GM23338 (cell line): Measurements from ENCODE around the gene CEP170B. TPM values are rescaled to one million over a fixed set of nuclear protein-coding genes. Genes with fewer than 3 reads are reported as not detected.

Experiments used
- ATAC-seq: fragments of 200-7000 bp; cut with Tn5 transposase; 3 replicates; pipeline ENCODE4 v1.9.1; 2020
- DNase-seq: peaks from one replicate; pipeline ENCODE4 v3.0.0-alpha.2; 2015; ENCODE audit warnings: low spot score
- H2AFZ ChIP-seq: fragments of 200-600 bp; sonication (generic); 2 replicates; pipeline ENCODE4 v1.8.0; 2016; ENCODE audit warnings: antibody characterized with exemption, mild to moderate bottlenecking, moderate library complexity
- H3F3A ChIP-seq: fragments of 200-600 bp; sonication (generic); replicated peaks from 2 replicates; pipeline ENCODE4 v1.8.0; 2017; ENCODE audit warnings: antibody characterized with exemption, mixed run types, low read depth
- H3K27ac ChIP-seq: fragments of 200-600 bp; sonication (generic); 2 replicates; pipeline ENCODE4 v1.6.1; 2016; ENCODE audit warnings: low read depth
- H3K27me3 ChIP-seq: fragments of 200-600 bp; sonication (generic); 2 replicates; pipeline ENCODE4 v1.8.0; 2016; ENCODE audit warnings: mild to moderate bottlenecking, mixed run types, moderate library complexity; ENCODE audit not compliant: insufficient read depth
- H3K36me3 ChIP-seq: fragments of 200-600 bp; sonication (generic); 2 replicates; pipeline ENCODE4 v1.8.0; 2016; ENCODE audit warnings: mild to moderate bottlenecking; ENCODE audit not compliant: insufficient read depth
- H3K4me1 ChIP-seq: fragments of 200-600 bp; sonication (generic); 2 replicates; pipeline ENCODE4 v1.8.0; 2016; ENCODE audit warnings: mild to moderate bottlenecking, moderate library complexity; ENCODE audit not compliant: insufficient read depth
- H3K4me2 ChIP-seq: fragments of 200-600 bp; sonication (generic); 2 replicates; pipeline ENCODE4 v1.7.1; 2017; ENCODE audit warnings: mixed run types
- H3K4me3 ChIP-seq: fragments of 200-600 bp; sonication (generic); 2 replicates; pipeline ENCODE4 v1.6.1; 2016; ENCODE audit warnings: mixed run types
- H3K79me2 ChIP-seq: fragments of 200-600 bp; sonication (generic); replicated peaks from 2 replicates; pipeline ENCODE4 v1.8.0; 2017; ENCODE audit warnings: mild to moderate bottlenecking; ENCODE audit not compliant: insufficient read depth
- H3K9me2 ChIP-seq: fragments of 200-600 bp; sonication (generic); 2 replicates; pipeline ENCODE4 v1.8.0; 2017; ENCODE audit not compliant: insufficient read depth
- H4K20me1 ChIP-seq: fragments of 200-600 bp; sonication (generic); replicated peaks from 2 replicates; pipeline ENCODE4 v1.8.0; 2017; ENCODE audit warnings: mild to moderate bottlenecking; ENCODE audit not compliant: insufficient read depth
- H3K27ac Mint-ChIP-seq: 2 replicates; pipeline ENCODE4 v1.8.0; 2020; ENCODE audit warnings: inconsistent platforms, mild to moderate bottlenecking, moderate library complexity, mixed read lengths
- H3K27me3 Mint-ChIP-seq: 3 replicates; pipeline ENCODE4 v1.8.0; 2022; ENCODE audit warnings: low read depth, mild to moderate bottlenecking, moderate library complexity, mixed read lengths, inconsistent platforms; ENCODE audit not compliant: insufficient read depth, poor library complexity
- H3K36me3 Mint-ChIP-seq: 3 replicates; pipeline ENCODE4 v1.8.0; 2021; ENCODE audit warnings: low read depth, mild to moderate bottlenecking, inconsistent platforms, moderate library complexity, mixed read lengths
- H3K4me1 Mint-ChIP-seq: 3 replicates; pipeline ENCODE4 v1.8.0; 2020; ENCODE audit warnings: mild to moderate bottlenecking, inconsistent platforms, mixed read lengths
- H3K4me3 Mint-ChIP-seq: 3 replicates; pipeline ENCODE4 v1.8.0; 2021; ENCODE audit warnings: moderate library complexity, mild to moderate bottlenecking, inconsistent platforms, mixed read lengths
- H3K9me3 Mint-ChIP-seq: 3 replicates; pipeline ENCODE4 v1.8.0; 2020; ENCODE audit warnings: moderate library complexity, mild to moderate bottlenecking, inconsistent platforms, mixed read lengths
- CREB1 ChIP-seq: fragments of 250-450 bp; sonication (Bioruptor Pico); IDR thresholded peaks from 2 replicates; pipeline ENCODE4 v1.5.0; 2020; ENCODE audit warnings: low read depth, mild to moderate bottlenecking, moderate library complexity
- CTCF ChIP-seq, 2 experiments: fragments of 200-600 bp in 1 of 2; sonication (generic) in 1 of 2; conservative IDR thresholded peaks; 2 replicates each; pipeline versions ENCODE4 v1.5.1 to v1.6.1; 2016 to 2017; ENCODE audit warnings: antibody characterized with exemption in 2 of 2, low read depth in 2 of 2, mild to moderate bottlenecking in 2 of 2, moderate library complexity in 1 of 2
- ETS1 ChIP-seq: IDR thresholded peaks from 2 replicates; pipeline ENCODE4 v1.6.1; 2016; ENCODE audit warnings: antibody characterized with exemption
- EZH2 ChIP-seq: fragments of 200-600 bp; sonication (generic); IDR thresholded peaks from one replicate; pipeline ENCODE4 v1.8.0; 2017; ENCODE audit warnings: antibody characterized with exemption, mild to moderate bottlenecking, low read depth; ENCODE audit not compliant: unreplicated experiment
- EZH2phosphoT487 ChIP-seq: fragments of 200-600 bp; sonication (generic); IDR thresholded peaks from one replicate; pipeline ENCODE4 v1.8.1; 2018; ENCODE audit warnings: antibody characterized with exemption; ENCODE audit not compliant: unreplicated experiment
- JUNB ChIP-seq: IDR thresholded peaks from one replicate; pipeline ENCODE4 v1.6.1; 2016; ENCODE audit warnings: antibody characterized with exemption; ENCODE audit not compliant: unreplicated experiment
- NANOG ChIP-seq: IDR thresholded peaks from 2 replicates; pipeline ENCODE4 v1.6.1; 2016; ENCODE audit warnings: antibody characterized with exemption, borderline replicate concordance
- POLR2AphosphoS5 ChIP-seq: IDR thresholded peaks from 2 replicates; pipeline ENCODE4 v1.6.1; 2016; ENCODE audit warnings: antibody characterized with exemption, low read depth
- REST ChIP-seq: IDR thresholded peaks from one replicate; pipeline ENCODE4 v1.6.1; 2018; ENCODE audit warnings: antibody characterized with exemption; ENCODE audit not compliant: unreplicated experiment
- STAT1 ChIP-seq: IDR thresholded peaks from one replicate; pipeline ENCODE4 v1.6.1; 2016; ENCODE audit warnings: antibody characterized with exemption; ENCODE audit not compliant: unreplicated experiment
- ZNF114 ChIP-seq: fragments of 250-450 bp; sonication (Bioruptor Pico); IDR thresholded peaks from 2 replicates; pipeline ENCODE4 v1.5.0; 2020; ENCODE audit warnings: mild to moderate bottlenecking, moderate library complexity
- ZNF331 ChIP-seq: fragments of 250-450 bp; sonication (Bioruptor Pico); IDR thresholded peaks from 2 replicates; pipeline ENCODE4 v1.5.0; 2020; ENCODE audit warnings: low read depth, mild to moderate bottlenecking, moderate library complexity
- ZNF462 ChIP-seq: fragments of 250-450 bp; sonication (Bioruptor Pico); IDR thresholded peaks from 2 replicates; pipeline ENCODE4 v1.5.0; 2020; ENCODE audit warnings: mild to moderate bottlenecking, moderate library complexity
- polyA plus RNA-seq: library from polyadenylated mRNA; unstranded; fragments of >200 nt; fragmentation: Nextera tagmentation; extraction: Ambion mirVana; gene quantifications from 2 replicates; pipeline ENCODE4 v1.2.1, GENCODE V29; 2016
- total RNA-seq: library from RNA; depleted of rRNA; stranded (reverse); fragments of >200 nt; shearing (Covaris generic); gene quantifications from 2 replicates; pipeline ENCODE4 v1.2.3, GENCODE V29; 2014

Gene CEP170B
- total and polyA plus RNA-seq, 2 experiments from 2014 or later: 4.6 to 37.1 TPM

GRCh38 chr14:104880584-104881210 is 15.6 kb downstream of the CEP170B start:
- no peak overlapping the region for H3K27ac Mint-ChIP-seq
- ATAC-seq (no peak), DNase-seq (no peak)
- no peaks in the 10 kb centered on the region for H3K9me3 Mint-ChIP-seq
- Histone ChIP-seq H3K4me3 (no peak overlapping the region), H4K20me1 (no peaks in the 10 kb centered on the region), H3K79me2 (no peaks in the 10 kb centered on the region), H3K4me1 (no peaks in the 10 kb centered on the region), H3K4me2 (no peak overlapping the region), H3K36me3 (no peaks in the 10 kb centered on the region), H2AFZ (no peak overlapping the region), H3K27me3 (no peaks in the 10 kb centered on the region), H3K27ac (no peak overlapping the region), H3K9me2 (no peaks in the 10 kb centered on the region), H3F3A (no peaks in the 10 kb centered on the region)
- H3K4me3 Mint-ChIP-seq: no peak overlapping the region
- TF ChIP-seq STAT1 (no peak), CTCF (conservative IDR thresholded peaks at IDR 0.05; ENCODE audit: low read depth in 2 of 2) (no peak), JUNB (no peak), ZNF331 (CRISPR knock-in tag) (no peak), CREB1 (CRISPR knock-in tag) (no peak), ETS1 (no peak), EZH2 (no peak), REST (no peak), ZNF462 (CRISPR knock-in tag) (no peak), ZNF114 (CRISPR knock-in tag) (no peak), NANOG (no peak), POLR2AphosphoS5 (no peak), EZH2phosphoT487 (no peak)
- peaks cover 3% of the 10 kb centered on the region for H3K27me3 Mint-ChIP-seq
- peaks cover 6% of the 10 kb centered on the region; the same call in 1 of the 3 replicates for H3K4me1 Mint-ChIP-seq
- peaks cover 8% of the 10 kb centered on the region; the same call in 1 of the 3 replicates for H3K36me3 Mint-ChIP-seq
